HG03066 (cell line): ENCODE measurements around the gene TMEM129.
"Not testable (repeated sequence)": the region's sequence is repeated elsewhere in the genome, so short reads cannot be mapped to it uniquely, and the experiment has no call there.

Source experiments
- ATAC-seq: cut with Tn5 transposase; IDR thresholded peaks from one replicate; pipeline ENCODE4 v1.9.1; 2021; ENCODE audit warnings: low read depth; ENCODE audit not compliant: unreplicated experiment

Gene TMEM129

GRCh38 chr4:1703867-1704266 lies 17.3 kb downstream of the TMEM129 start:
- no peak for ATAC-seq

- not testable (repeated sequence) for ATAC-seq
Observed at GRCh38 chr4:1701671-1702070, 19.5 kb downstream of the TMEM129 start.

- no peak for ATAC-seq
Observed at GRCh38 chr4:1695913-1696312, 25.2 kb downstream of the TMEM129 start.

- peak; percentile 75 for ATAC-seq
Observed at GRCh38 chr4:1693131-1693896, 27.8 kb downstream of the TMEM129 start.

- ATAC-seq, result no peak
Observed at GRCh38 chr4:1691737-1692373, 29.3 kb downstream of the TMEM129 start.

- no peak for ATAC-seq
Observed at GRCh38 chr4:1690698-1691097, 30.4 kb downstream of the TMEM129 start.

- no peak for ATAC-seq
Observed at GRCh38 chr4:1686440-1687036, 34.6 kb downstream of the TMEM129 start.

- ATAC-seq, result no peak
Observed at GRCh38 chr4:1685235-1686150, 35.6 kb downstream of the TMEM129 start.

GRCh38 chr4:1684506-1685234 lies 36.5 kb downstream of the TMEM129 start:
- peak; percentile 6 for ATAC-seq

- ATAC-seq, result peak; percentile 76
Observed at GRCh38 chr4:1683736-1684505, 37.2 kb downstream of the TMEM129 start, which contains the start of gene FAM53A. Gene FAM53A (minus strand): TSS chr4:1684313. CDS start chr4:1668741, 15,572 bp downstream.

GRCh38 chr4:1683261-1683735 lies 37.8 kb downstream of the TMEM129 start:
- ATAC-seq, result no peak

- ATAC-seq, result no peak
Observed at GRCh38 chr4:1682860-1683259, 38.3 kb downstream of the TMEM129 start.

- no peak for ATAC-seq
Observed at GRCh38 chr4:1678244-1678643, 42.9 kb downstream of the TMEM129 start.

- ATAC-seq, result no peak
Observed at GRCh38 chr4:1676605-1677525, 44.3 kb downstream of the TMEM129 start.

- no peak for ATAC-seq
Observed at GRCh38 chr4:1675802-1676137, 45.4 kb downstream of the TMEM129 start.

- no peak for ATAC-seq
Observed at GRCh38 chr4:1675136-1675801, 45.9 kb downstream of the TMEM129 start.

- no peak for ATAC-seq
Observed at GRCh38 chr4:1674682-1675081, 46.4 kb downstream of the TMEM129 start.

- no peak for ATAC-seq
Observed at GRCh38 chr4:1673671-1674070, 47.5 kb downstream of the TMEM129 start.
